Measurements from ENCODE around the gene HEATR5A.

- TF ChIP-seq POLR2A (IDR thresholded peaks at IDR 0.05; ENCODE audit: low read depth, low read length) (no peak), TAF1 (IDR thresholded peaks at IDR 0.05; ENCODE audit: borderline replicate concordance, low read depth, low read length) (no peak)
Observed at GRCh38 chr14:31405599-31406232, 14.6 kb downstream of the HEATR5A start.
